ENCODE results near the gene SULT1B1. TPM values are rescaled to one million over a fixed set of nuclear protein-coding genes. Genes with fewer than 3 reads are reported as not detected.

The SULT1B1 gene
- total RNA-seq, 3 donors from 2014 or later: 115 to 306 (median 224) TPM

GRCh38 chr4:69713593-69713992 is 46.8 kb downstream of the SULT1B1 start:
- no peak for DNase-seq
- intact Hi-C loops (cut with DNase I, micrococcal nuclease): no loop called here
- no peak for TF ChIP-seq CTCF (IDR thresholded peaks at IDR 0.05)
- peak; percentile 31 for ATAC-seq
- Histone ChIP-seq H3K36me3 (ENCODE audit: low read depth) (no peaks in the 10 kb centered on the region), H3K4me1 (ENCODE audit: low read depth) (no peaks in the 10 kb centered on the region), H3K9me3 (no peaks in the 10 kb centered on the region), H3K4me3 (no peak overlapping the region)

DNA sequence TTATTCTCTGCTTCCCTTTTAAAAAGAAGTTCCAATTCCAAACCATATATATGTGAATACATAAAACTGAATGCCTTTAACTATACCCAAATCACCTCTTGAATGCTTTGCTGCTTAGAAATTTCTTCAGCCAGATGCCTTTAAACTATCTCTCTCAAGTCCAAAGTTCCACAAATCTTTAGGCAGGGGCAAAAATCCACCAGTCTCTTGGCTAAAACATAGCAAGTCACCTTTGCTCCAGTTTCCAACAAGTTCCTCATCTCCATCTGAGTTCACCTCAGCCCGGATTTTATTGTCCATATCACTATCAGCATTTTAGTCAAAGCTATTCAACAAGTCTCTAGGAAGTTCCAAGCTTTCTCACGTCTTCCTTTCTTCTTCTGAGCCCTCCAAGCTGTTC is 49.8 kb downstream of the SULT1B1 start:
- DNase-seq: no peak
- ATAC-seq: no peak

GRCh38 chr4:69708211-69708610 is 52.2 kb downstream of the SULT1B1 start:
- no peaks in the 10 kb centered on the region for H3K9me3 ChIP-seq
- intact Hi-C loops (cut with DNase I, micrococcal nuclease): no loop called here
- DNase-seq: no peak
- no peak overlapping the region for H3K4me3 ChIP-seq
- ATAC-seq: no peak
- no peaks in the 10 kb centered on the region for H3K4me1 ChIP-seq (ENCODE audit: low read depth)
- TF ChIP-seq CTCF (IDR thresholded peaks at IDR 0.05): no peak
- no peaks in the 10 kb centered on the region for H3K36me3 ChIP-seq (ENCODE audit: low read depth)

More for the DNA sequence above, 49.8 kb downstream of the SULT1B1 start:
- Histone ChIP-seq H3K9me3 (no peaks in the 10 kb centered on the region), H3K4me1 (ENCODE audit: low read depth) (no peaks in the 10 kb centered on the region), H3K4me3 (no peak overlapping the region), H3K36me3 (ENCODE audit: low read depth) (no peaks in the 10 kb centered on the region)
- intact Hi-C loops (cut with DNase I, micrococcal nuclease): no loop called here
- no peak for TF ChIP-seq CTCF (IDR thresholded peaks at IDR 0.05)

DNA sequence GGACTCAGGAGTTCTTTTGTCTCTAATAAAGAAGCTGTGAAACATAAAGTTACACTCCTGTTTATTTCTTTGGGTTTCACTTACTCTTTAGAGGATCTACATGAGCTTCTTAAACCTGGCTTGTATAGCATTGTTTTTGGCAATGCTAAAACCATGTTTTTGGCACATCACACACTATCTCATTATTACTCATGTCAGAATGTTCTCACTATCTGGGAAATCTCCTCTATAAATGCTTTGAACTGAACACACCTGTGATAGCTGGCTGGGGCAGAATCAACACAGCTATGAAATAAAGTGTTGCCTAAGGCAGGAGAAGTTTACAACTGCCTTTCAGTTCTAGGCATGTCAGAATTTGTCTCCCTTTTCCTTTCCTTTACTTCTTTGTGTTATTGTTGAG is 52.6 kb downstream of the SULT1B1 start:
- no peak for TF ChIP-seq CTCF (IDR thresholded peaks at IDR 0.05)
- no peaks in the 10 kb centered on the region for H3K9me3 ChIP-seq
- DNase-seq (peak in 1 of 3 donors; percentile 10), ATAC-seq (peak; percentile 73)
- no peaks in the 10 kb centered on the region for H3K36me3 ChIP-seq (ENCODE audit: low read depth)
- intact Hi-C loops (cut with DNase I, micrococcal nuclease): no loop called here
- no peak overlapping the region for H3K4me3 ChIP-seq
- H3K4me1 ChIP-seq (ENCODE audit: low read depth): no peaks in the 10 kb centered on the region

DNA sequence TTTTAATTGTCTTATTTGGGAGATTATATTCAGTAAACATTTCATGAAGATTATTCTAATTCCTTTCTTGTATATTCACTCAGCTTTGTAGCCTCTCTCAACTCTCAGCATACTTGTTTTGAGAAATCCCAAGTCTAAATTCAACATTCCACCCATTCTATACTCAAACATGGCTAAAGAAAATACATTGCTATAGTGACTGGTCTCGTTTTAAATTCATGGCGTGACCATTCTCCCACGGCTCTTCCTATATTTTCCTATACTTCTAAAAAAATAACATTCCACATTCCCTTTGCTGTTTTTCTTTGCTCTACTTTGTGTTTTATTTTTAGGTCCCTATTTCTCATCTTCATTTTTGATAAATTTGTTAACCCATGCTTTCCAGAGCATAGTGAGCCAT is 58.2 kb downstream of the SULT1B1 start:
- Histone ChIP-seq H3K9me3 (no peaks in the 10 kb centered on the region), H3K4me1 (ENCODE audit: low read depth) (no peaks in the 10 kb centered on the region), H3K36me3 (ENCODE audit: low read depth) (no peaks in the 10 kb centered on the region), H3K4me3 (no peak overlapping the region)
- intact Hi-C loops (cut with DNase I, micrococcal nuclease): no loop called here
- ATAC-seq (no peak), DNase-seq (no peak)
- TF ChIP-seq CTCF (IDR thresholded peaks at IDR 0.05): no peak

DNA sequence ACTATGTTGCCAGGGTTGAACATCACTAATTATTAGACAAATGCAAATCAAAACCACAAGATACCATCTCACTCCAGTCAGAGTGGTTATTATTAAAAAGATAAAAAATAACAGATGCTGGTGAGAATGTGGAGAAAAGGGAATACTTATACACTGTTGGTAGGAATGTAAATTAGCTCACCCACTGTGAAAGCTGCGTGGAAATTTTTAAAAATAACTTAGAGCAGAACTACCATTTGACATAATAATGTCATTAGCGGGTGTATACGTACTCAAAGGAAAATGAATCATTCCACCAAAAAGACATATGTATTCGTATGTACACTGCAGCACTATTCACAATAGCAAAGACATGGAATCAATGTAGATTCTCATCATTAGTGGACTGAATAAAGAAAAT is 58.7 kb downstream of the SULT1B1 start:
- Histone ChIP-seq H3K4me3 (no peak overlapping the region), H3K4me1 (ENCODE audit: low read depth) (no peaks in the 10 kb centered on the region), H3K36me3 (ENCODE audit: low read depth) (no peaks in the 10 kb centered on the region), H3K9me3 (no peaks in the 10 kb centered on the region)
- intact Hi-C loops (cut with DNase I, micrococcal nuclease): no loop called here
- ATAC-seq: no peak
- DNase-seq: no peak
- TF ChIP-seq CTCF (IDR thresholded peaks at IDR 0.05): no peak
